Neural crest cell (in vitro differentiated cells): ENCODE data around the gene DHH. TPM values are rescaled to one million over a fixed set of nuclear protein-coding genes. Genes with fewer than 3 reads are reported as not detected.

ENCODE experiments used
- DNase-seq: peaks from one replicate; pipeline ENCODE4 v3.0.0; 2021; ENCODE audit warnings: low read depth, mixed read lengths, low spot score
- H3K27ac Mint-ChIP-seq: one replicate; pipeline ENCODE4 v1.8.0; 2021; ENCODE audit warnings: mild to moderate bottlenecking, mixed read lengths; ENCODE audit not compliant: unreplicated experiment
- H3K27me3 Mint-ChIP-seq: 2 replicates; pipeline ENCODE4 v1.8.0; 2021; ENCODE audit warnings: low read depth, mild to moderate bottlenecking, mixed read lengths
- H3K36me3 Mint-ChIP-seq: 2 replicates; pipeline ENCODE4 v1.8.0; 2021; ENCODE audit warnings: low read depth, mild to moderate bottlenecking, mixed read lengths
- H3K4me1 Mint-ChIP-seq: 2 replicates; pipeline ENCODE4 v1.8.0; 2021; ENCODE audit warnings: mixed read lengths
- H3K4me3 Mint-ChIP-seq: one replicate; pipeline ENCODE4 v1.8.0; 2021; ENCODE audit warnings: mild to moderate bottlenecking, mixed read lengths
- H3K9me3 Mint-ChIP-seq: 2 replicates; pipeline ENCODE4 v1.8.0; 2021; ENCODE audit warnings: mixed read lengths
- total RNA-seq: library from RNA; stranded (reverse); gene quantifications from 2 replicates; pipeline ENCODE4 v1.2.1, GENCODE V29; 2021
- TF ChIP-seq, protein P1 (sequence below): fragments of 200-600 bp; sonication (generic); conservative IDR thresholded peaks from 2 replicates; pipeline ENCODE4 v1.5.0; 2021; ENCODE audit warnings: antibody characterized with exemption, mild to moderate bottlenecking

Gene DHH
- total RNA-seq, 1 donor from 2014 or later, result 1.5 TPM

DNA sequence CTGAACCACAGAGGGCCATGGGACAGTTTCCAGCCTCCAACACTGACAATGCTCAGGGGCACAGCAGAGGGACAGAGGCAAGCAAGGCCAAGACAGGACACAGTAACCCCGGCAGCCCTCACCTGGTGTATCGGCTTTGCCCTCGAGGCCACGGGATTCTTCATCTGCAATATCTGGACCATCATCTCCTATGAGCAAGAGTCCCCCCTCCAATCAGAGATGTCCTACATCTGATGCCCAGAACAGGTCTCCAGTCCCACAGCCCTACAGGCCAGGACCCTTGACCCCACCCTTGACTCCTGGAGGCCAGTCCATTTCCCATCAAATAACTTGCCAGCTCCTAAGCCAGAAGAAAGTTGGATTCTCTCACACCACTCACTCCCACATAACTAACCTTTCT is 51.4 kb downstream of the DHH start:
- H3K4me3 Mint-ChIP-seq, result no peak overlapping the region
- no peaks in the 10 kb centered on the region for H3K27me3 Mint-ChIP-seq
- no peaks in the 10 kb centered on the region for H3K4me1 Mint-ChIP-seq
- H3K9me3 Mint-ChIP-seq, result no peaks in the 10 kb centered on the region
- H3K36me3 Mint-ChIP-seq, result peaks cover 18% of the 10 kb centered on the region
- H3K27ac Mint-ChIP-seq, result no peak overlapping the region
- DNase-seq, result no peak
- TF ChIP-seq, protein P1, sequence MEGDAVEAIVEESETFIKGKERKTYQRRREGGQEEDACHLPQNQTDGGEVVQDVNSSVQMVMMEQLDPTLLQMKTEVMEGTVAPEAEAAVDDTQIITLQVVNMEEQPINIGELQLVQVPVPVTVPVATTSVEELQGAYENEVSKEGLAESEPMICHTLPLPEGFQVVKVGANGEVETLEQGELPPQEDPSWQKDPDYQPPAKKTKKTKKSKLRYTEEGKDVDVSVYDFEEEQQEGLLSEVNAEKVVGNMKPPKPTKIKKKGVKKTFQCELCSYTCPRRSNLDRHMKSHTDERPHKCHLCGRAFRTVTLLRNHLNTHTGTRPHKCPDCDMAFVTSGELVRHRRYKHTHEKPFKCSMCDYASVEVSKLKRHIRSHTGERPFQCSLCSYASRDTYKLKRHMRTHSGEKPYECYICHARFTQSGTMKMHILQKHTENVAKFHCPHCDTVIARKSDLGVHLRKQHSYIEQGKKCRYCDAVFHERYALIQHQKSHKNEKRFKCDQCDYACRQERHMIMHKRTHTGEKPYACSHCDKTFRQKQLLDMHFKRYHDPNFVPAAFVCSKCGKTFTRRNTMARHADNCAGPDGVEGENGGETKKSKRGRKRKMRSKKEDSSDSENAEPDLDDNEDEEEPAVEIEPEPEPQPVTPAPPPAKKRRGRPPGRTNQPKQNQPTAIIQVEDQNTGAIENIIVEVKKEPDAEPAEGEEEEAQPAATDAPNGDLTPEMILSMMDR, result no peak

DNA sequence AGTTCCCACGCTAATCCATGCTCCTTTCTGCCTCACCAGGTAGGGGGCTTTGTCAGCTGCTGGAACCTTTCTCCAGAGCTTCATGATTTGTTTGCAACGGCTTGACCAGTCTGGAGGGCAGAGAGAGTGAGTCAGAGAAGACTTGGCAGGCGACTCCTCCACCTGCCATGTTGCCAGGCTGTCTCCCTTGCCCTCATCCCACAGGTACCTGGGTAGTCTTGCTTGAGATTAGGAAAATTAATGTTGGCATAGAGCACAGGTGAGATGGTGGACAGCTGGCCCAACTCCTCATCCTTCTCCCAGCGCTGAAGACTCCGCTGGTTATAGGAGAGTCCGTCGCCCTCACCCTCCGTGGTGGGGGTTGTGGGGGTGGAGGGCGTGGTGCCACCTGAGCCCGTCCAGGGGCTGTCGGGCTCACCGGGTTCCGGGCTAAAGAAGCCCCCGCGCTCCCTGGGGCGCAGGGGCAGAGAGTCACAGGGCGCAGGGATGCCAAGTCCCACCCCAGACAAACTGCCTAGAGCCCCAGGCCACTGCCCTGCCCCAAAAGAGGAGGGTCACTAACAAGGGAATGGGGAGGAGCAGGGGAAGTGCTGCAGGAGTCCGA is 52.6 kb downstream of the DHH start:
- no peak overlapping the region for H3K27ac Mint-ChIP-seq
- peaks cover 14% of the 10 kb centered on the region for H3K36me3 Mint-ChIP-seq
- TF ChIP-seq, protein P1, result no peak
- DNase-seq, result no peak
- no peak overlapping the region for H3K4me3 Mint-ChIP-seq
- no peaks in the 10 kb centered on the region for H3K9me3 Mint-ChIP-seq
- no peaks in the 10 kb centered on the region for H3K27me3 Mint-ChIP-seq
- H3K4me1 Mint-ChIP-seq, result no peaks in the 10 kb centered on the region

DNA sequence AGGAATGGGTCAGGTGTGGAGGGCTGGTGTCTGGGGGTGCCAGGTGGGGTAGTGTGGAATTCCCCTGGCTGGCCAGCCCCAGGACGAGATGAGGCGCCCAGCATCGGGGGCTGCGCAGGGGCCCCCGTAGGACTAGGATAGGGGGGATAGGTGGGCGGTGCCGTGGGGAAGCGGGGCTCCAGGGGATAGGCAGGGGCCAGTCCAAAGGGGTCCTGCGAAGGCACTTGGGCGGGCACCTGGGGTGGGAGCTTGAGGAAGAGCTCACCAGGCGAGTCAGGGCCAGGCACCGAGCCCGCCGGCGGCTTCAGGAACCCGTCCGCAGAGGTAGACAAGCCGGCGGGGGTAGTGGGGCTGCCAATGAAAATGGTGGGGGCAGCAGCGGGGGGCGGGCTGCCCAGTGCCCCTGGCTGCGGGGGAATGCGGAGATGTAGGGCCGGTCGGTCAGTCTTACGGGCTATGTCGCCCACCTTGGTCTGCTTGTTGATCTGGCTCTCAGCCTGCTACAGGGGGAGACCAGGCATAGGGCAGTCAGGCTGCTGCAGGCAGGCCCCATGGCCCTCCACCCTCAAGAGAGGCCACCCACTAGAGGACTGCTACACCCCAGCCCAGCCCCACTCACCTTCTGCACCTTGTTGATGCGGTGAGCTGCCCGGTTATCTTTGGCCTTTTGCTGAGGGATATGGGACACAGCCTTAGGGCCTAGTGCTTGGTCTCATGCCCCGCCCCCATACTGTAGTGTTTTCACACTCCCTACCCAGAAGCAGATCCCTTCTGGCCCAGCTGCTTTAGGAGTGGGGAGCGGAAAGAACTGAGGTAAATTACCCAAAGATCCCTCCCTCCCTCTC is 53.3 kb downstream of the DHH start:
- Mint-ChIP-seq H3K36me3 (peaks cover 14% of the 10 kb centered on the region), H3K4me3 (no peak overlapping the region), H3K27me3 (no peaks in the 10 kb centered on the region), H3K4me1 (no peaks in the 10 kb centered on the region), H3K27ac (peak overlapping the region; percentile 67), H3K9me3 (no peaks in the 10 kb centered on the region)
- TF ChIP-seq, protein P1, result no peak
- DNase-seq, result no peak

DNA sequence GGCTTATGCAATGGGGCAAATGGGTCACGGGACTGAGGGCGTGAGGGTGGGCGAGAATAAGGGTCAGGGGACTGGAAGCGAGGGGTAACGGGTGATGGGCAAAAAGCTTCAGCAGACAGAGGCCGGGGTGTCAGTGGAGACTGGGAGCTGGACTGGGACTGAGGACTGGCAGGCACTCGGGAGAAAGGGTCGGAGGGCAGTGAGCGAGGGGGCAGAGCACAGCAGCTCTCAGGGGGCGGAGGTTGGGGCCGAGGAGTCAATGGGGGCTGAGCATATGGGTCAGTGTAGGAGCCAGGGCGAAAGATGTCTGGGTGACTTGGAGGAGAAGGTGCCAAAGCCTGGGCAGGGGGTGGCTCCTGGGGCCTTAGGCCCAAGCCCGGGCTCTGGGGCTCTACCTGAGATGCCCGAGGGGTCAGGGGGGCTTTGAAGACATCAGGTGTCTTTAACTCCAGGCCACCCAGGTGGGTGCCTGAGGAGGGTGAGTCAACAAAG is 54.2 kb downstream of the DHH start:
- no peak for DNase-seq
- Mint-ChIP-seq H3K4me1 (no peaks in the 10 kb centered on the region), H3K9me3 (no peaks in the 10 kb centered on the region), H3K27me3 (no peaks in the 10 kb centered on the region), H3K27ac (no peak overlapping the region), H3K4me3 (no peak overlapping the region), H3K36me3 (peaks cover 14% of the 10 kb centered on the region)
- TF ChIP-seq, protein P1, result no peak

DNA sequence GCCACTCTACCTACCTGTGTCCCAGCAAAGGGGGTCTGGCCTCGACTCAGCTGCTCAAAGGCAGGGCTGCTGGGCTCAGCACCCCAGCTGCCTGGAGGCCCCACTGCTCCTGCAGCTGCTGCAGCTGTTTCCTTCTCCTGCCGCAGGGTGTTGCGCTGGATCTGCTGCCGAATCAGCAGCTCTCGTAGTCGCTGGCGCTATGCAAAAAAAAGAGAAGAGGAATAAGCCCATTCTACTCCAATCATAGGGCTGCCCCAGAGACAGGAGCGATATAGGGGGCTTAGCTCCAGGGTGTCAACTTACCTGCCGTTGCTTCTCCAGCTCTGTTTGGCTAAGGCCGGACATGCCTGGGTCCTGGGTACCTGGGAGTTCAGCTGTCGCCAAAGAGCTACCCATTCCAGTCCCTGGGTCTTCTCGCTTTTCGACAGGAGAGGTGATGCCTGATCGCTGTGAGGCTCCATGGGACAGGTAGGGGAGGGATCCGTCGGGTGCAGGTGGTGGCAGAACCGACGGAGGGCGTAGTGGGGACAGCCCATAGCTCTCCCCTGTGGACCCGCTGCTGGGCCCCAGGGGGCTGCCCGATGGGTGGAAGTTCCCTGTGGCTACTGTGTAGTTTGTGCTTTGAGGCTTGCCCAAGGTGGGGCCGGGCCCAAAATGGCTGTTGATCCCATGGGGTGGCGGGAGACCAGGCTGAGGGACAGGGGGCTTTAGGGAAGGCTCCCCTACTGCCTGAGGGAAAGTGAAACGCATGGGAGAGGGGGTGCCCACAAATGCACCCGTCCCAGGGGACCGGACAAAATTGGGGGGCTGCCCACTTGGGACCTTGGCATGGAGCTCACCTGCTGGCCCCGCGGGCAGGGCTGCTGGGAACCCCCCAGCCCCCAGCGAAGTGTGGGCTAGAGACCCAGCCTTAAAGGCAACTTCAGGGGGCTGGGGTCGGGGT is 54.9 kb downstream of the DHH start:
- H3K4me1 Mint-ChIP-seq, result no peaks in the 10 kb centered on the region
- peaks cover 14% of the 10 kb centered on the region for H3K36me3 Mint-ChIP-seq
- no peak for DNase-seq

More for the DNA sequence above, 54.9 kb downstream of the DHH start:
- Mint-ChIP-seq H3K27me3 (no peaks in the 10 kb centered on the region), H3K9me3 (no peaks in the 10 kb centered on the region), H3K27ac (no peak overlapping the region), H3K4me3 (no peak overlapping the region)
- TF ChIP-seq, protein P1, result no peak
